WI38 (cell line): ENCODE results near the gene TSHZ2.

Experiments used
- H3K4me3 ChIP-seq: 2 replicates; pipeline ENCODE4 v1.5.1; 2011; ENCODE audit warnings: low read depth, mild to moderate bottlenecking, control low read depth, low read length
- CTCF ChIP-seq: IDR thresholded peaks from 2 replicates; pipeline ENCODE4 v1.5.1; 2012; ENCODE audit warnings: low read depth, mild to moderate bottlenecking, control low read depth, low read length

Gene TSHZ2

GRCh38 chr20:53150532-53150931 is 178.4 kb downstream of the TSHZ2 start:
- TF ChIP-seq CTCF, result no peak
- H3K4me3 ChIP-seq, result no peak overlapping the region

GRCh38 chr20:53152228-53152627 is 180.1 kb downstream of the TSHZ2 start:
- TF ChIP-seq CTCF, result no peak
- no peak overlapping the region for H3K4me3 ChIP-seq

GRCh38 chr20:53154540-53154939 is 182.4 kb downstream of the TSHZ2 start:
- no peak for TF ChIP-seq CTCF
- H3K4me3 ChIP-seq, result no peak overlapping the region

DNA sequence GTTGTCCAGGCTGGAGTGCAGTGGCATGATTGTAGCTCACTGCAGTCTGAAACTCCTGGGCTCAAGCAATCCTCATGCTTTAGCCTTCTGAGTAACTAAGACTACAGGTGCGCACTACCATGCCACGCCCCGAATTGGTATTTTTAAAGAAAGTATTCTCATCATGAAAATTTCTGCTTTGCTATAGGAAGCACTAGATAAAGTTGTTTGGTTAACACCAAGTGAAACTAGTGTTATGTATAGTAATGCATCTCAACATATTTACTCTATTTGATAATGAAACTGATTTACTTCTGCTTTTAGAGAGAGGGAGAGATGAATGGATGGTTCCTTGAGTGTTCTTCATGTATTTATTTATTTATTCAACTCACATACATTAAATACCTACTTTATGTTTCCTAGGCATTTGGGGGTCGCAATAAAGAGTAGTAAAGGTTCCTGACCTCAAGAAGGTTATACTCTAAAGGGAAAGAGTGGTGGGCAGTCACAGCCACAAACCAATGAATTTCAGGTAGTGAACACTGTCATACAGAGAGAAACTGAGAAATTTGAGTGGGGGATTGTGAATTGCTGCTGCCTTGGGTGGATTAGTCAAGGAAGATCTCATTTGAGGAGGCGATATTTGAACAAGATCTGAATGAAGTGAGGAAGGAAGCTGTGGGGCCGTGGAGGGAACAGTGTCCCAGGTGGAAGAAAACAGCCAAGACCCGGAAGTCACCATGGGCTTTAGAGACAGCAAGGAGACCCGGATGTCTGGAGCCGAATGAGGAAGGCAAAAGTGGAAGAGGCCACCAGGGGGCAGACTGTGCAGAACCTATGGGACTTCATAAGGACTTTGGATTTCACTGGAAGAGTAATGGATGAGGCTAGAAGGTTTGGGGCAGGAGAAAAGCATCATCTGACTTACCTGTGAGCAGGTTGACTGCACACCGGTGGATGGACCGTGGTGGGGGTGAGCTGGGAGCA is 185.6 kb downstream of the TSHZ2 start:
- H3K4me3 ChIP-seq, result no peak overlapping the region
- TF ChIP-seq CTCF, result no peak; the same call in 1 of the 2 replicates

DNA sequence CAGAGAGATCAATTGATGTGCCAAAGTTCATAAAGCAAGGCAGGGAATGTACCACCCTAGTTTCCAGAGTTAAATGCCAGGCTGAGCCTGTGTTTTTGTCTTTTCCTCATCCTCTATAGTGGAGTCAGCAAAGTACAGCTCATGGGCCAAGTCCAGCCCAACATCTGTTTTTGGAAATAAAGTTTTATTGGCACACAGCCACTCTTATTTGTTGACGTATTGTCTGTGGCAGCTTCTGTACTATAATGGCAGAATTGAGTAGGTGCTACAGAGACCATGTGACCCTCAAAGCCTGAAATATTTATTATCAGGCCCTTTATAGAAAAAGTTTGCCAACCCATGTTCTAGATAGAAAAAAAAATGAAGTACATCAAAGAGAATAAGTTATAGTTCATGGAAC is 187.0 kb downstream of the TSHZ2 start:
- TF ChIP-seq CTCF, result no peak

GRCh38 chr20:53161073-53161472 is 188.9 kb downstream of the TSHZ2 start:
- H3K4me3 ChIP-seq, result no peak overlapping the region
- no peak for TF ChIP-seq CTCF

More for the DNA sequence above, 187.0 kb downstream of the TSHZ2 start:
- H3K4me3 ChIP-seq, result no peak overlapping the region

- H3K4me3 ChIP-seq, result no peak overlapping the region
- no peak for TF ChIP-seq CTCF
Observed at GRCh38 chr20:53161473-53161872, 189.3 kb downstream of the TSHZ2 start.
